Activated naive CD4-positive, alpha-beta T cell treated with anti-CD3 and anti-CD28 coated beads, Interleukin-2, amount 50 U/mL, for 72 hours (primary cell): ENCODE results near the gene SYNJ2. TPM values are rescaled to one million over a fixed set of nuclear protein-coding genes. Genes with fewer than 3 reads are reported as not detected.

Experiments
- ATAC-seq, 2 donors: fragments of 150-1000 bp; cut with Tn5 transposase; 2 replicates each; pipeline ENCODE4 v1.10.0; 2021; ENCODE audit warnings: mild to moderate bottlenecking in 2 of 2, moderate library complexity in 2 of 2
- DNase-seq, 2 donors: peaks; one replicate each; pipeline ENCODE4 v3.0.0; 2021 to 2022; ENCODE audit warnings: low spot score in 2 of 2
- H3K27ac Mint-ChIP-seq, 2 donors: one replicate each; pipeline ENCODE4 v1.8.0; 2022; ENCODE audit warnings: mild to moderate bottlenecking in 2 of 2, mixed read lengths in 2 of 2
- H3K36me3 Mint-ChIP-seq, 2 donors: one replicate each; pipeline ENCODE4 v1.8.0; 2022; ENCODE audit warnings: mixed read lengths in 2 of 2
- H3K9me3 Mint-ChIP-seq, 2 donors: one replicate each; pipeline ENCODE4 v1.8.0; 2022; ENCODE audit warnings: mixed read lengths in 2 of 2
- total RNA-seq, 2 donors: library from RNA; stranded (reverse); gene quantifications; one replicate each; pipeline ENCODE4 v1.2.3, GENCODE V29; 2022

The SYNJ2 gene
- total RNA-seq, 2 donors from 2014 or later = 31.6 to 51.7 TPM

DNA sequence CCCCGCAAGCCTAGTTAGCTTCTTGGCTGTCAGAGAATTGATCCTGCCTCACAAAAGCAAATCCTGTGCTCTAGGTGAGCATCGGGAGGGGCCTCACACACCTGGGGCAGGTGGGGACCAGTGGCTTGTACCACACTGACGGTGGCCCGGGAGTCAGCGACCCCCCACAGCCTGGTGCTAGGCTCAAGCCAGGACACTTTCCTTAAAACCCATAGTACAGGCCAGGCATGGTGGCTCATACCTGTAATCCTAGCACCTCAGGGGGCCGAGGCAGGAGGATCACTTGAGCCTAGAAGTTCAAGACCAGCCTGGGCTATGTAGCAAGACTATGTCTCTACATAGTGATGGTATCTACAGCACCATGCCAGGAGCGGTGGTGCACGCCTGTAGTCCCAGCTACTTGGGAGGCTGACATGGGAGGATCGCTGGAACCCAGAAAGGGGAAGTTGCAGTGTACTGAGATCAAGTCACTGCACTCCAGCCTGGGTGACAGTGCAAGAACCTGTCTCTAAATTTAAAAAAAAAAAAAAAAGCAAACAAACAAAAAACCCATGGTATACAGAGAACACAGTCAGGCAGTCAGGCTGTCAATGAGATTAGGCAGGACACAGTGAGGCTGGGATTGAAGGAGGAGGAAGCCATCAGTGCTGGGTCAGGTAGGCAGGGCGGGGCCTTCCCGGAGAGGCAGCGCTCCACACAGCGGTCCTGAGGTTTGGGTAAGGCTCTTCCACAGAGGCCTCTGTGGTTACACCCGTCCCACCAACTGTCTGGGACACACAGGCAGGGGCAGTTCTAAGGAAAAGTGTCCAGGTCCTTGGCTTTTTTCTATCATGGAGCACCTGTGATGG, 41.3 kb downstream of the SYNJ2 start:
- H3K36me3 Mint-ChIP-seq = peaks cover 16 to 21% of the 10 kb centered on the region in 2 donors
- ATAC-seq (no peak), DNase-seq (no peak)
- peak overlapping the region in 1 of 2 donors; percentile 16 for H3K27ac Mint-ChIP-seq
- H3K9me3 Mint-ChIP-seq = no peaks in the 10 kb centered on the region

DNA sequence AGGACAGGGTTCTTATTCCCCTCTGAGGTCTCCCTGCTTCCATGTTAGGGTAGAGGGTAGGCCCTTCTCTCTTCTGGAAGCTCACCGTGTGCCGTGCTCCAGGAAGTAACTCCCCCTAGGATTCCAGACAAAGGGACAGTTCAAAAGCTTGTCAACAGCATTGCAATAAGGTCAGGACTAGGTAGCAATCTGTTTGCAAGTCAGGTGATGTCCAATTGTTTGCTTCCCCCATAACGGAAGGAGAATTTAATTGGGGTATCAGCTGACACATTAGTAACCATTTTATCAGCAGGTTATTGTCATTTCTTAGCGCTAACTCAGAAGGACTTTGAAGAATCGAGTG, 41.9 kb downstream of the SYNJ2 start:
- Mint-ChIP-seq H3K27ac (no peak overlapping the region), H3K9me3 (no peaks in the 10 kb centered on the region), H3K36me3 (peaks cover 16 to 22% of the 10 kb centered on the region in 2 donors)
- ATAC-seq (no peak), DNase-seq (no peak)

DNA sequence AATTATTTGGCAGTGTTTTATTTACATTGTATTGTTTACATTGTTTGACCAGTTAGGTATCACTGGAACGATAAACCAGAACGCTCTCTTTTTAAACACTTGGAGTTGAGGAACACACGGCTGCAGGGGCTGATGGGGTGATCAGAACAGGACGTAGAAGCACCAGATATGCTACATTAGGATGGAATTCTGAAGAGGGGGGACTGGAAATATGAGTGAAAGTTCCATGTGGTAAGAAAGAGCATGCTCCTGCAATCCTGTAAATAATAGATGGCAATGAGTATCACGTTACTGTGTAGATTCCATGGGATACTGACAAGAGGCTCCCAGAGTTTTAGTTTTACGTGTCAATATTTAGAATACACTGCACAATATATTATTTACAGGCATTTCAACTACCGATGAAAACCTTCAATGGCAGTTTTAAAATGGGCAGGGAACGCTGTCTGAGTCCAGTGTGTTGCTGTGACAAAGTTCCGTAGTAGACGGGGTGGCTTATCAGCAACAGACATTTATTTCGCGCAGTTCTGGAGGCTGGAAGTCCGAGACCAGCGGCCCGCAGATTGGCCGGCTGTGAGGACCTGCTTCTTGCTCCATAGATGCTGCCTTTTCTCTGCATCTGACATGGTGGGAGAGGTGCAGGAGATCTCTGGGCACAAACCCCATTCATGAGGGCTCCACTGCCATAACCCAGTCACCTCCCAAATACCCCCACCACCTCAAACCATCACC, 43.1 kb downstream of the SYNJ2 start:
- no peak for DNase-seq
- Mint-ChIP-seq H3K27ac (peak overlapping the region; percentile 99 to 100), H3K36me3 (peaks cover 14 to 20% of the 10 kb centered on the region in 2 donors), H3K9me3 (no peaks in the 10 kb centered on the region)
- ATAC-seq = no peak

DNA sequence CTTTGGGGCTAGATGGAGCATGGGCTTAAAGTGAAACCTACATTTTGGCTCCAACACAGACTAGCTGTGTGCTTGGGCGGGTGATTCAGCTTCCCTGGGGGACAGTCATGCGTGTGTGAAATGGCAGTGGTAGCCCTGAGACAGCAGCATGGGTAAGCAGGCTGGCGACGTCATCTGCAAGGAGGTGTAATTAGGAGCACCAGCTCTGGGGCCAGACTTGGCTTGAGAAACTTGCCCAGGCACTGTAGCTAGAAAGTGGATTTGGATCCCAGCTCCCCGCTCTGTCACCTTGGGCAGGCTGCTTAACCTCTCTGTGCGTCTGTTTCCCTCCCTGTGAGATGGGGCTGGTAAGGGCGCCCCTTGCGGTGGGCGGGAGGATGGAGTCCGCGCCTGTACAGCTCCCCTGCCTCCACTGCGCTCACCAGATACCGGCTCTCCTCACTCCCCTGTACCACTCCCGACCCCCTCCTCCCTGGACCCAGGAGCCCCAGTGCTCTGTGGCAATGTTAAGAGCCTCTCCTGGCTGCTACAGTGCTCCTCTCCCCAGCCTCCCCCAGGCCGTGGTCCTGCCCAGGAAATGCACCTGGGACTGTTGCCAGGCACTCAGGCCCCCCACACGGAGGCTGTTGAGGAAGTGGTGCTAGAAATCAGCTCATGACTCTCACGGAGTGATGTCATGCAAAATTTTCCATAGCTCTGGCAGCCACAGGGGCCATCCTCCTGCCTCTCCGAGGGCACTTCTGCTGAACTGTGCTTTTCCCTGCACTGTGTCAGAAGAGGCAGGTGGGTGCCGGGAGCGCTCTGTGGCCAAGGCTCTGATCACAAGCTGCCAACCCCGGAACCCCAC, 44.6 kb downstream of the SYNJ2 start:
- Mint-ChIP-seq H3K36me3 (peaks cover 5 to 21% of the 10 kb centered on the region in 2 donors), H3K27ac (peak overlapping the region; percentile 99 to 100), H3K9me3 (no peaks in the 10 kb centered on the region)
- ATAC-seq (peak; percentile 86 to 87), DNase-seq (peak; percentile 82 to 89)

DNA sequence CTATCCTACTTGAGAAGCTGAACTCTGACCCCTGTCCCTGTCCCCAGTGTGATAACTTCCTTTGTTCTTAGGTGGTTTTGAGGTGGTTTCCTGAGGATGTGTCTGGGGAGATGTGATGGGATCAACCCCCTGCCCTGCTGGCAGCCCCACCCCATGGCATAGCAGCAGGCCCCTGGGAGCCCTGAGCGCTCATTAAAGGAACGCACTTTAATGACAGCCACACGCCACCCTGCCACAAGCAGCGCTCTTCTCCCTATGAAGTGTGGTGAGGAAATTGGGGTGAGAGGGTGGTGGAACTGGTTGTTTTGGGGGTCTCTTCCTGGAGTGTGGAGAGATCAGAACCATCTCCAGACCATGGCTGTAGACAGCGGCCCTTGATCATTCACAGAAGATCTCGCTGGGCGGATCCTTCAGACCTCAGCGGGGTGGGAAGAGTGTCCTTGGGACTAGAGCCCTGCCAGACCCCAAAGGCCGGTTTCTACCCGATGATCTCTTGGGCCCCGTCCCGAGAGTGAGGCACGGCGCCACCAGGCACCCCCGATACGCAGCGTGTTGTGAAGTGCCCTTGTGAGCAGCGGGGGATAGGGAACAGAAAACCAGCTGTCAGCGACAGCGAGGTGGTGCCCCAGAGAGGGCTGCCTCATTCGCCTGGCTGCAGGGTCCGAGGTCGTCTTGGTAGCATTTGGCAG, 45.4 kb downstream of the SYNJ2 start:
- ATAC-seq (no peak), DNase-seq (no peak)
- Mint-ChIP-seq H3K9me3 (no peaks in the 10 kb centered on the region), H3K36me3 (peaks cover 9 to 27% of the 10 kb centered on the region in 2 donors), H3K27ac (peak overlapping the region; percentile 99 to 100)

DNA sequence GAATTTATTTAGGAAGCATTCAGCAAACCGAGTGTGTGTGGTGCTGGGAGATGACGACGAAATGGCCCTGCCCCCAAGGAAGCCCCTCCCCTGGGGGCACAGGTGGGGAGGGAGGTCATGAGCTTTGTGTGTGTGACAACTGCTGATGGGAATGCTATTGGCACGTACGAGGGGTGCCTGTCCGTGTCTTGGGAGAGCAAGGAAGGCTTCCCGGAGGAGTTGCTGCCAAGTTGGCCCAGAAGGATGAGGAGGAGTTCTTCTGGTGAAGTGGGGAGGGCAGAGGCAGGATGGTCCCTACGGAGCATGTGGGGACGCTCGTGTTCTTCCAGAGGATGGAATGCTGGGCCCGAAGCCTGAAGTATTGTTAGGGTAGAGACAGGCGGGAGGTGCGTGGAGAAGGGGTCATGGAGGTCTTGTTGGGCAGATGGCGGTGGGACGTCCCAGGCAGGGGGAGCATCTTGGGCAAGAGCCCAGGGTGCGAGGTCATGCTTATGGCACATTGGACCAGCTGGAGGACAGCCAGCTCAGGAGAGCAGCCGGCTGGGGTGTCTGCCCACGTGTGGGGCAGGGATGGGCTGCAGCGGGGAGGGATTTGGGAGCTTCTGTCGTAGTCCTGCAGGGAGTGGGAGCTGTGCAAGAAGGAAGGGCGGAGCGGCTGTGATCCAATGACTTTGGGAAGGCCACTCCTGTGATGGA, 46.1 kb downstream of the SYNJ2 start:
- ATAC-seq = no peak
- peak overlapping the region; percentile 99 to 100 for H3K27ac Mint-ChIP-seq
- DNase-seq = no peak
- peaks cover 9 to 27% of the 10 kb centered on the region in 2 donors for H3K36me3 Mint-ChIP-seq
- H3K9me3 Mint-ChIP-seq = no peaks in the 10 kb centered on the region

DNA sequence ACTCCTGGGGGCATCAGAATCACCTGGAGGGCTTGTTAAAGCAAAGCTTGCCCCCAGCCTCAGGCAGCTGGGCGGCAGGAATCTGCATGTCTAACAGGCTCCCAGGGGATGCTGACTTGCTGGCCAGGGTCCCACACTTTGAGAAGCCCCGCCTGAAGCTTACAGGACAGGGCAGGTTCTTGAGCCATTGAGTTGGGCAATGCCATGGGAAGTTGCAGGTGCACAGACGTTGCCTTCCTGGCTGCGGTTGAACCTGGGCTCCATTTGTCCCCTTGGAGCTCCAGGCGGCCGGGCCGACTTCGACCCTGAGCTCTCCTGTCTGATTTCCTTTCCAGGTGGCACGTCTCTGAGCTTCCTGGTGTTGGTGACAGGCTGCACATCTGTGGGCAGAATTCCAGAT, 46.8 kb downstream of the SYNJ2 start:
- Mint-ChIP-seq H3K9me3 (no peaks in the 10 kb centered on the region), H3K36me3 (peaks cover 12 to 27% of the 10 kb centered on the region in 2 donors), H3K27ac (peak overlapping the region in 1 of 2 donors; percentile 100)
- ATAC-seq (no peak), DNase-seq (no peak)

DNA sequence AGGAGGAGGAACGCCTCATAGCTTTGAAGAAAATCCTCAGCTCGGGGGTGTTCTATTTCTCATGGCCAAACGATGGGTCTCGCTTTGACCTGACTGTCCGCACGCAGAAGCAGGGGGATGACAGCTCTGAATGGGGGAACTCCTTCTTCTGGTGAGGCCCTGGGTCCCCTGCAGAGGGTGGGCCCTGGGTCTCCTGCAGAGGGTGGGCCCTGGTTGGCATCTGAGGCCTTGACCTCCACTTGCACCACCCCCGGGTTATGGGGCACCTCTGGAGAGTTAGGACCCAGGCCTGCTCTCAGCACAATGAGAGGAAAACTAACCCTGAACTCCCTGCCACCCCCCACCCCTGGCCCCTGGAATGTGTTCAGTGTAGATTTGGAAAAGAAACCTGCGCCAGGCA, 47.2 kb downstream of the SYNJ2 start:
- H3K36me3 Mint-ChIP-seq = peaks cover 16 to 31% of the 10 kb centered on the region in 2 donors
- ATAC-seq (no peak), DNase-seq (no peak)
- no peak overlapping the region for H3K27ac Mint-ChIP-seq
- H3K9me3 Mint-ChIP-seq = no peaks in the 10 kb centered on the region

DNA sequence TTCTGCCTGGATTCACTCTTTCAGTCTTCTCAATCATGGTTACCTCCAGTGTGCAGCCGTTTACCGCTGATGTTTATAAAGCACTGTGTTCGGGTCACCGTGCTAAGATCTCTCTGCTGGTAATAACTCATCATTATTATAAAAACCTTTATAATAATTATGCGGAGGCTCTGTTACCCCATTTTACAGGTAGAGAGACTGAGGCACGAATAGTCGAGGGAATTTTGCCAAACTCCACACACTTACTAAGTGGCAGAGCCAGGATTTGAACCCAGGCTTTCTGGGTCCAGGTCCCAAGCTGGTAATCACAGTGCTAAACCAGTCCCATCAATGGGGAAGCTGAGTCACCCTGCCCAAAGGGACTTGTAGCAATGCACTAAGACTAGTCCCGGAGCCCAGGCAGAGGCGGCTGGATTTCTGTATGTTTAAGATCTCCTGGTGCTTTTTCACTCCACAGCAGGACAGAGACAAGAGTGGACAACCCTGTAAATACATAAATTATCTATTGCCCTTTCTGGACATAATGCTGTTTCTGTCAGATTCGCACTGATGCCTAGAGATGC, 48.1 kb downstream of the SYNJ2 start:
- no peaks in the 10 kb centered on the region for H3K9me3 Mint-ChIP-seq
- ATAC-seq (no peak), DNase-seq (no peak)
- peak overlapping the region in 1 of 2 donors; percentile 70 for H3K27ac Mint-ChIP-seq
- H3K36me3 Mint-ChIP-seq = peaks cover 25 to 33% of the 10 kb centered on the region in 2 donors

DNA sequence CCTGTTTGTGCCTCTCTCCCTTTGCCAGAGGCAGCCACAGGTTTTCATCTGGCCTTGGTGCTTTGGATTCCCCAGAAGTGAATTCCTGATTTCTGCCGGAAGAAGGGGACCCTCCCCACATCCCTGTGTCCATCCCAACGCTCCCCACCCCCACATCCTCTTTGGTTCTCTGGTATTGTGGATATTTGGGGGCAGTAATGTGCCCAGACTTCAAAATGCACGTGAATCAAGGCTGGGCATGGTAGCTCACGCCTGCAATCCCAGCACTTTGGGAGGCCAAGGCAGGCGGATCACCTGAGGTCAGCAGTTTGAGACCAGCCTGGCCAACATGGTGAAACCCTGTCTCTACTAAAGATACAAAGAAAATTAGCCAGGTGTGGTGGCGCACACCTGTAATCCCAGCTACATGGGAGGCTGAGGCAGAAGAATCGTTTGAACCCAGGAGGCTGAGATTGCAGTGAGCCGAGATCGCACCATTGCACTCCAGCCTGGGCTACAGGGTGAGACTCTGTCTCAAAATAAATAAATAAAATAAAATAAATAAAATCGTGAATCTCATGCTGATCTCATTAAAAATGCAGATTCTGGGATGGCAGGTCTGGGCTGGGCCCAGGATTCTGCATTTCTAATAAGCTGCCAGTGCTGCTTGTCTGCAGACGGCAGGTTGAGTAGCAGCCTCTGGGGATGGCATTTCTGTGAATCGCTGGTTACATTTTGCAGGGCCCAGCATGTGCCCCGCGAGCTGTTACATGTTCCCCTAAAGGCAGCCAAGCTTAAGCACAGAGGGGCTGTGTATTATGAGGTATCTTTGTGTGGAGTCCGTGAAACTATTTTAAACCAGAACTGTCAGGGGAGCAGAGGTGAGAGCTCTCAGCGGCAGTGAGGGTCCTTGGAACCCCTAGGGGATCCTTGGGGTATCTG, 49.0 kb downstream of the SYNJ2 start:
- H3K9me3 Mint-ChIP-seq = no peaks in the 10 kb centered on the region
- no peak for ATAC-seq
- no peak for DNase-seq
- H3K36me3 Mint-ChIP-seq = peaks cover 25 to 35% of the 10 kb centered on the region in 2 donors
- H3K27ac Mint-ChIP-seq = peak overlapping the region; percentile 70 to 79

DNA sequence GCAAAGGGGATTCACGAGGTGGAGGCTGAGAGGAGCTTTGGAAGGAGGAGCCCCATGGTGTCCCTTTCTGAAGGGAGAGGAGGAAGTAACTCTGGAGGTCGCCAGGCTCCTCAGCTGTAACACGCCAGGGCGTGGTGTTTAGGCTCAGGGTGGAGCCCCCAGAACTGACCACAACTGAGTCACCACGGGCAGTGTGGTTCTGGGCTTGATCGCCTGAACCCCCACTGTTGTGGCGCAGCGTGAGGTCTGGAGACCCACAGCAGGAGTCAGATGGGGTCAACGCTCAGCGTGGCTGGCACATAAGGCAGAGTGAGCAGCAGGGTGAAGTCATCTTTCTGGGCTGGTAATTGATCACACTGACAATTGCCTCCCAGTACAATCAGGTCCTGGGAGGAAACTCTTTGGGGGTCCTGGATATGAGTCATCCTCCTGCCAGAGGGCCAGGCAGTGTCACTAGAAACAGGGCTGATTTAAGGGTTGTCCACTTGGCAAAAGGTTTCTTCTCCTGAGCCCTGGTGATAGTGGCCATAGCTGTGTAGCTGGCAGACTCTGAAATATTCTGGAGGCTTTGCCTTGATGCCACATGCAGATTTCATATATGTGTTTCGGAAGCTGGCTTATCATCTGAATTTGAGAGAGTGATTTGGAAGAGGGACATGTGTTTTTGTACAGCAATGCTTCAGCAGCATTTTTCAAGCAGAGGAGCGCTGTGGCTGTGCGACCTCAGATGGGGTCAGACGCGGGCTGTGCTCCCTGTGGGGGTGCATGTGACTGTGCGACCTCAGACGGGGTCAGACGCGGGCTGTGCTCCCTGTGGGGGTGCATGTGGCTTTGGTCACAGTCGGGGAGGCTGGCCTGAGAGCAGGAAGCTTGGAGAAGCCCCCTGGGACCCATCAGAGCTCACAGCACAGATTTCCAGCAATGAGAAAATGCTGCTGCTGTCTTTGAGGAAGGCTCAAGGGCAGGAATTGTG, 50.0 kb downstream of the SYNJ2 start:
- no peaks in the 10 kb centered on the region for H3K9me3 Mint-ChIP-seq
- peak; percentile 8 to 65 for ATAC-seq
- DNase-seq = peak in 1 of 2 donors; percentile 78
- H3K36me3 Mint-ChIP-seq = peaks cover 32 to 44% of the 10 kb centered on the region in 2 donors
- H3K27ac Mint-ChIP-seq = peak overlapping the region; percentile 70 to 79

DNA sequence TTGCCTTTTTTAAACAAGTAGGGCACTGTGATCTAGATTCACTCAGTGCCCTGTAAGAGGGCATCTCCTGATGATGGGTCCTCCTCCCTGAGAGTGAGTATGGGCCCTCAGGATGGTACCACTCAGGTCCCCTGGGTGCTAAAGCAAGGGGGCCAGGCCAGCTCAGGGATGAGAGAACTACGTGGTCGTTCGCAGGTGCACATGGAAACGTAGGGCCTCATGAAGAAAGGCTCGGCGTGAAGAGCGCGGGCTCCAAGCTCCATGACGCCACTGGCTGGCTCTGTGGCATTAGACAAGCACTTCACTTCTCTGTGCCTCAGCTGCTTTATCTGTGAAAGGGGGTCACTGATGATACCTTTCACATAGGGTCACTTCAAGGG, 50.7 kb downstream of the SYNJ2 start:
- peaks cover 29 to 44% of the 10 kb centered on the region in 2 donors for H3K36me3 Mint-ChIP-seq
- DNase-seq (no peak), ATAC-seq (no peak)
- no peaks in the 10 kb centered on the region for H3K9me3 Mint-ChIP-seq
- H3K27ac Mint-ChIP-seq = no peak overlapping the region

DNA sequence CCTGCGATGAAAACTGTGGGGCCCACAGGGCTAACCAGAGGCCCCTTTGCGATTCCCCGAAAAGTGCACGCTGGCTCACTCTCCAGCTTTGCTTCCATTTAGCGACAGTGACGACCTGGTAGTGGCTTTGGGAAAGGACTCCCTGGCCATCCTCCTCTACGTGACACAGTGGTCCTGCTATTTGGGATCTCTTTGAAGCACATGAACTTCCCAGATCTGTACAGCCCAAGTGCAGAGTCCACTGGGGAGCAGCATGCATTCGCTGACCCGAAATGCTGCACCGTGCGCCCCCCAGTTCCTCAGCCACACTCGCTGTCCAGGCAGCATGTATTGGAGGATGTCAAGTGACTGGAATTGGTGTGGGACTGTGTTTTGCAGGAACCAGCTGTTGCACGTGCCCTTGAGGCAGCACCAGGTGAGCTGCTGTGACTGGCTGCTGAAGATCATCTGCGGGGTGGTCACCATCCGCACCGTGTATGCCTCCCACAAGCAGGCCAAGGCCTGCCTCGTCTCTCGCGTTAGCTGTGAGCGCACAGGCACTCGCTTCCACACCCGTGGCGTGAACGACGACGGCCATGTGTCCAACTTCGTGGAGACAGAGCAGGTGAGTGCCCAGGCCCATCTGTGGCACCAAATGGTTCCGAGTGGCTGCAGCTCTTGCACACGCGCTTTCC, 51.6 kb downstream of the SYNJ2 start:
- ATAC-seq (no peak), DNase-seq (no peak)
- H3K27ac Mint-ChIP-seq = no peak overlapping the region
- no peaks in the 10 kb centered on the region for H3K9me3 Mint-ChIP-seq
- peaks cover 28 to 37% of the 10 kb centered on the region in 2 donors for H3K36me3 Mint-ChIP-seq
